KMS-11 (cell line): Measurements from ENCODE around the gene TMEM131L.
"Not testable (repeated sequence)": the region's sequence is repeated elsewhere in the genome, so short reads cannot be mapped to it uniquely, and the experiment has no call there.

Experiments
- H2AFZ ChIP-seq: fragments of 200-600 bp; sonication (generic); 2 replicates; pipeline ENCODE4 v1.6.1; 2016; ENCODE audit warnings: antibody characterized with exemption, mixed run types, low read depth
- H3K27ac ChIP-seq: fragments of 200-600 bp; sonication (generic); 2 replicates; pipeline ENCODE4 v1.6.1; 2016; ENCODE audit warnings: mild to moderate bottlenecking, mixed run types
- H3K27me3 ChIP-seq: fragments of 200-600 bp; sonication (generic); 2 replicates; pipeline ENCODE4 v1.6.1; 2017; ENCODE audit warnings: mild to moderate bottlenecking, low read depth, mixed run types, moderate library complexity; ENCODE audit not compliant: insufficient read depth
- H3K36me3 ChIP-seq: fragments of 200-600 bp; sonication (generic); 2 replicates; pipeline ENCODE4 v1.6.1; 2017; ENCODE audit warnings: mild to moderate bottlenecking, mixed run types; ENCODE audit not compliant: insufficient read depth
- H3K4me1 ChIP-seq: fragments of 200-600 bp; sonication (generic); 2 replicates; pipeline ENCODE4 v1.6.1; 2016; ENCODE audit warnings: mild to moderate bottlenecking, low read depth, mixed run types; ENCODE audit not compliant: poor library complexity, severe bottlenecking
- H3K4me2 ChIP-seq: fragments of 200-600 bp; sonication (generic); 2 replicates; pipeline ENCODE4 v1.7.0; 2016; ENCODE audit warnings: mild to moderate bottlenecking, mixed run types
- H3K4me3 ChIP-seq: fragments of 200-600 bp; sonication (generic); IDR thresholded peaks from 2 replicates; pipeline ENCODE4 v1.6.1; 2017; ENCODE audit warnings: low read depth, low read length, mixed read lengths; ENCODE audit not compliant: insufficient read depth
- H3K79me2 ChIP-seq: fragments of 200-600 bp; sonication (generic); 2 replicates; pipeline ENCODE4 v1.6.1; 2016; ENCODE audit warnings: low read depth, mixed run types; ENCODE audit not compliant: insufficient read depth
- H3K9ac ChIP-seq: fragments of 200-600 bp; sonication (generic); 2 replicates; pipeline ENCODE4 v1.6.1; 2016; ENCODE audit warnings: mild to moderate bottlenecking, mixed run types
- H4K20me1 ChIP-seq: fragments of 200-600 bp; sonication (generic); 2 replicates; pipeline ENCODE4 v1.6.1; 2016; ENCODE audit warnings: mild to moderate bottlenecking, mixed run types; ENCODE audit not compliant: insufficient read depth
- TF ChIP-seq, protein P1 (sequence below): fragments of 200-600 bp; sonication (generic); conservative IDR thresholded peaks from 2 replicates; pipeline ENCODE4 v1.6.1; 2017; ENCODE audit warnings: low read depth, mild to moderate bottlenecking, antibody characterized with exemption, low read length, moderate library complexity, mixed read lengths

TMEM131L gene

DNA sequence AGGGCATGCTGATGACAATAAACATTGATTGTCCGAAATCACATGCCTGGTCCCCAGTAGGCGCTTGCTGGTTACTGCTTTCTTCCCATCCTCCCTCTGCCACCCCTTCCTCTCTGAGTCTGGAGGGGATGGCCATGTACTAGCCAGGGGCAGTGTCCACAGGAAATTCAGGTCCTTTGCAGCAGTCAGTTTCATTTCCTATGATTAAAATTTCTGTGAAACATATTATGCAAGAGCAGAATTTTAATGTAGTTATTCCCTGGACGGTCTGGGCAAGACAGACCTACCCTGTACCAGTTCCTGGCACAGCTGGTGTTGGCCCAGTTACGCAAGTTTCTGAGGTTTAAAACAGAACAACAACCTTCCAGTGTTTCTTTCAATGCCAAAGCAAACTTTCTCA is 189.8 kb downstream of the TMEM131L start:
- Histone ChIP-seq H3K4me3 (no peak overlapping the region), H2AFZ (no peak overlapping the region), H3K27ac (no peak overlapping the region), H3K4me2 (no peak overlapping the region), H3K4me1 (no peaks in the 10 kb centered on the region), H3K36me3 (no peaks in the 10 kb centered on the region), H4K20me1 (no peaks in the 10 kb centered on the region), H3K79me2 (no peaks in the 10 kb centered on the region), H3K9ac (no peak overlapping the region), H3K27me3 (no peaks in the 10 kb centered on the region)
- TF ChIP-seq, protein P1, sequence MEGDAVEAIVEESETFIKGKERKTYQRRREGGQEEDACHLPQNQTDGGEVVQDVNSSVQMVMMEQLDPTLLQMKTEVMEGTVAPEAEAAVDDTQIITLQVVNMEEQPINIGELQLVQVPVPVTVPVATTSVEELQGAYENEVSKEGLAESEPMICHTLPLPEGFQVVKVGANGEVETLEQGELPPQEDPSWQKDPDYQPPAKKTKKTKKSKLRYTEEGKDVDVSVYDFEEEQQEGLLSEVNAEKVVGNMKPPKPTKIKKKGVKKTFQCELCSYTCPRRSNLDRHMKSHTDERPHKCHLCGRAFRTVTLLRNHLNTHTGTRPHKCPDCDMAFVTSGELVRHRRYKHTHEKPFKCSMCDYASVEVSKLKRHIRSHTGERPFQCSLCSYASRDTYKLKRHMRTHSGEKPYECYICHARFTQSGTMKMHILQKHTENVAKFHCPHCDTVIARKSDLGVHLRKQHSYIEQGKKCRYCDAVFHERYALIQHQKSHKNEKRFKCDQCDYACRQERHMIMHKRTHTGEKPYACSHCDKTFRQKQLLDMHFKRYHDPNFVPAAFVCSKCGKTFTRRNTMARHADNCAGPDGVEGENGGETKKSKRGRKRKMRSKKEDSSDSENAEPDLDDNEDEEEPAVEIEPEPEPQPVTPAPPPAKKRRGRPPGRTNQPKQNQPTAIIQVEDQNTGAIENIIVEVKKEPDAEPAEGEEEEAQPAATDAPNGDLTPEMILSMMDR = no peak

DNA sequence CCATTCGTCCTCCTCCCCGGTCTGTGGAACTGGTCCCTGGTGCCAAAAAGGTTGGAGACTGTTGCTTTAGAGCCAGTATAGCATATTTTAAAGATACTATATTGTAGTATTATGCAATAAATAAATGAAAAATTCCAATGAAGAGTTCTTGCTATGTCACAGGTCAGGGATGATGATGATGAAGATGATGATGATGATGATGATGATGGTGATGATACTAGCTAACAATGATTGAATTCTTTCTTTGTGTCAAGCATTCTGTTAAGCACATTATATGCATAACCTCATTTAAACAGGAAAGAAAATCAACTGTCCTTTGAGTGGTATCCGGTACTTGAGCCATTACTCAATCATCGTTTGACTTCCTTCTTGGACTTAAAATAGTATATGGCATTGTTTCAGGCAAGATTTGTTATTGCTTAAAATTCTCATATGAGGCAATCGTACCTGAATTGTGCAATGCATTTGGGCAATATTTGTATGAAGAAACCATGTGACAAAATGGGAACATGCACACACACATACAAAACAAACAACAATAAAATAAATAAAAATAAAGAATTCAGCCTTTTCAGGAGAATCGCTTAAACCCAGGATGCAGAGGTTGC is 195.2 kb downstream of the TMEM131L start:
- Histone ChIP-seq H3K27ac (no peak overlapping the region), H2AFZ (no peak overlapping the region), H3K9ac (no peak overlapping the region), H3K27me3 (no peaks in the 10 kb centered on the region), H3K36me3 (no peaks in the 10 kb centered on the region; the same call in 1 of the 2 replicates), H3K79me2 (no peaks in the 10 kb centered on the region), H3K4me3 (no peak overlapping the region), H3K4me2 (no peak overlapping the region), H4K20me1 (no peaks in the 10 kb centered on the region), H3K4me1 (no peaks in the 10 kb centered on the region)
- TF ChIP-seq, protein P1 = no peak

DNA sequence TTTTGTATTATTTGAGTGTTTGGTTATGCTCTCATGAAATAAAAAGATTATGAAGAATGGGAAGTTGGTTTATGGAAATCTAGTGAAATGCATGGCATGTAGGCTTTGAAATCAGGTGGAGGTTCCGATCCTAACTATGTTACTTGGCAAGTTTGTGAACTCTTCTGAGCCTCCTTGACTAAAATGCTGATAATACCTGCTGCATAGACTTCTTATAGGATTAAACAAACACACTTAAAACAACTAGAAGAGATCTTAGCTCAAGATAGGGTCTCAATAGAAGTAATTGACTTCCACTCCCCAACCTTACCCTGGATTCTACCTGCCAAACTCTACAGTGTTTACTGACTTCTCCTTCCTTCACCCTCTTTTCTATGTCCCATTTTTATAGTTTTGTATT is 195.7 kb downstream of the TMEM131L start:
- H4K20me1 ChIP-seq = no peaks in the 10 kb centered on the region
- TF ChIP-seq, protein P1 = no peak
- H2AFZ ChIP-seq = no peak overlapping the region
- no peaks in the 10 kb centered on the region for H3K79me2 ChIP-seq
- no peak overlapping the region for H3K4me3 ChIP-seq
- no peak overlapping the region for H3K9ac ChIP-seq
- no peak overlapping the region for H3K4me2 ChIP-seq
- H3K4me1 ChIP-seq = no peaks in the 10 kb centered on the region
- H3K36me3 ChIP-seq = no peaks in the 10 kb centered on the region; the same call in 1 of the 2 replicates
- no peak overlapping the region for H3K27ac ChIP-seq
- no peaks in the 10 kb centered on the region for H3K27me3 ChIP-seq

- Histone ChIP-seq H3K27ac (no peak overlapping the region), H3K9ac (no peak overlapping the region), H3K27me3 (no peaks in the 10 kb centered on the region), H4K20me1 (no peaks in the 10 kb centered on the region), H2AFZ (no peak overlapping the region), H3K79me2 (no peaks in the 10 kb centered on the region), H3K4me2 (no peak overlapping the region), H3K4me1 (no peaks in the 10 kb centered on the region), H3K36me3 (no peaks in the 10 kb centered on the region; the same call in 1 of the 2 replicates), H3K4me3 (no peak overlapping the region)
- TF ChIP-seq, protein P1 = no peak
Observed at GRCh38 chr4:153663667-153664066, 197.5 kb downstream of the TMEM131L start.

- not testable (repeated sequence) for H3K27me3 ChIP-seq, H3K9ac ChIP-seq, H3K4me1 ChIP-seq, H3K4me3 ChIP-seq, H4K20me1 ChIP-seq, H3K79me2 ChIP-seq, H2AFZ ChIP-seq, H3K36me3 ChIP-seq, H3K4me2 ChIP-seq, H3K27ac ChIP-seq
Observed at GRCh38 chr4:153666505-153666904, 200.3 kb downstream of the TMEM131L start.
